SK-N-SH treated with all-trans-retinoic acid at 6 μM for 48 hours (cell line): ENCODE results near the gene SLAMF1.

Experiments
- ATAC-seq: fragments of 200-7000 bp; cut with Tn5 transposase; 3 replicates; pipeline ENCODE4 v1.9.1; 2020; ENCODE audit warnings: mild to moderate bottlenecking, moderate library complexity
- CREB5 ChIP-seq: fragments of 250-450 bp; sonication (Bioruptor Pico); IDR thresholded peaks from 2 replicates; pipeline ENCODE4 v1.5.1; 2020; ENCODE audit warnings: low read depth, mild to moderate bottlenecking, moderate library complexity
- GLIS3 ChIP-seq: fragments of 250-450 bp; sonication (Bioruptor Pico); IDR thresholded peaks from 2 replicates; pipeline ENCODE4 v1.5.0; 2020; ENCODE audit warnings: mild to moderate bottlenecking, moderate library complexity
- ISL1 ChIP-seq: fragments of 250-450 bp; sonication (Bioruptor Pico); IDR thresholded peaks from 2 replicates; pipeline ENCODE4 v2.1.2; 2022; ENCODE audit warnings: mild to moderate bottlenecking, moderate library complexity
- OSR1 ChIP-seq: fragments of 250-450 bp; sonication (Bioruptor Pico); IDR thresholded peaks from 2 replicates; pipeline ENCODE4 v1.8.0; 2022; ENCODE audit warnings: moderate library complexity, mild to moderate bottlenecking, inconsistent platforms
- PATZ1 ChIP-seq: fragments of 250-450 bp; sonication (Bioruptor Pico); IDR thresholded peaks from 2 replicates; pipeline ENCODE4 v1.8.0; 2020; ENCODE audit warnings: mild to moderate bottlenecking, moderate library complexity, borderline replicate concordance
- POU6F1 ChIP-seq: fragments of 250-450 bp; sonication (Bioruptor Pico); IDR thresholded peaks from 2 replicates; pipeline ENCODE4 v1.8.0; 2021; ENCODE audit warnings: low read depth, mild to moderate bottlenecking, moderate library complexity, borderline replicate concordance
- PPARA ChIP-seq: fragments of 250-450 bp; sonication (Bioruptor Pico); IDR thresholded peaks from 2 replicates; pipeline ENCODE4 v1.5.0; 2020; ENCODE audit warnings: mild to moderate bottlenecking, borderline replicate concordance
- RARB ChIP-seq: fragments of 250-450 bp; sonication (Bioruptor Pico); IDR thresholded peaks from 2 replicates; pipeline ENCODE4 v1.8.0; 2021; ENCODE audit warnings: mild to moderate bottlenecking, moderate library complexity
- SNAI2 ChIP-seq: fragments of 250-450 bp; sonication (Bioruptor Pico); IDR thresholded peaks from 2 replicates; pipeline ENCODE4 v1.5.0; 2020; ENCODE audit warnings: mild to moderate bottlenecking, moderate library complexity
- TOX ChIP-seq: fragments of 250-450 bp; sonication (Bioruptor Pico); IDR thresholded peaks from 2 replicates; pipeline ENCODE4 v1.8.0; 2021; ENCODE audit warnings: mild to moderate bottlenecking, moderate library complexity, borderline replicate concordance
- ZC3H10 ChIP-seq: fragments of 250-450 bp; sonication (Bioruptor Pico); IDR thresholded peaks from 2 replicates; pipeline ENCODE4 v1.5.1; 2021; ENCODE audit warnings: mild to moderate bottlenecking, moderate library complexity
- ZFP3 ChIP-seq: fragments of 250-450 bp; sonication (Bioruptor Pico); IDR thresholded peaks from 2 replicates; pipeline ENCODE4 v1.5.0; 2020; ENCODE audit warnings: mild to moderate bottlenecking, moderate library complexity
- ZFP30 ChIP-seq: fragments of 450-650 bp; formaldehyde crosslinking; IDR thresholded peaks from 2 replicates; pipeline ENCODE4 v1.5.0; 2022; ENCODE audit warnings: mild to moderate bottlenecking, moderate library complexity
- ZNF565 ChIP-seq: fragments of 450-650 bp; formaldehyde crosslinking; conservative IDR thresholded peaks from 2 replicates; pipeline ENCODE4 v1.5.0; 2020; ENCODE audit warnings: low read depth, mild to moderate bottlenecking, moderate library complexity
- ZNF70 ChIP-seq: fragments of 450-650 bp; formaldehyde crosslinking; IDR thresholded peaks from 2 replicates; pipeline ENCODE4 v1.5.0; 2020; ENCODE audit warnings: mild to moderate bottlenecking, moderate library complexity
- ZNF8 ChIP-seq: fragments of 450-650 bp; formaldehyde crosslinking; IDR thresholded peaks from 2 replicates; pipeline ENCODE4 v1.5.0; 2020; ENCODE audit warnings: mild to moderate bottlenecking, moderate library complexity
- TF ChIP-seq, protein P1 (sequence below): fragments of 250-450 bp; sonication (Bioruptor Pico); IDR thresholded peaks from 2 replicates; pipeline ENCODE4 v1.5.1; 2021; ENCODE audit warnings: mild to moderate bottlenecking, moderate library complexity
- TF ChIP-seq, protein P2 (sequence below): fragments of 250-450 bp; sonication (Bioruptor Pico); IDR thresholded peaks from 2 replicates; pipeline ENCODE4 v1.5.0; 2020; ENCODE audit warnings: mild to moderate bottlenecking, moderate library complexity

The SLAMF1 gene

DNA sequence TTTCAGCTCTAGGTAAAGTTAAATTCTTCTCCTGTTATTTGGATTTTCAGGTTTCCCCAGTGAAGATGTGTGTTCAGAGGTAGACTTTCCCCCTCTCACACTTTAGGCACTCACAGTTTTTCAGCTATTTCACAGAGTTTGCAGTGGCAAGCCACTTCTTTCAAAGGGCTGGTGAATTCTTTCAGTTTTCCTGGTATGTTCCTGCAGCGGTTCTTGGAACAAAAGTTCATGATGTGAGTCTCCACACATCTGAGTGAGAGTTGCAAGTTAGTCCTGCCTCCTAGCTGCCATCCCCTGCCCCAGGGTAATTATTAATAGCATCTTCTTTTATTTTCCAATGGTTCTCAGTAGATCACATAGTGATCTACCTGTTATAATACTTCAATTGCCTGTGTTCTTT, 40.2 kb downstream of the SLAMF1 start:
- no peak for ATAC-seq
- TF ChIP-seq GLIS3 (no peak), PPARA (CRISPR knock-in tag) (no peak), RARB (CRISPR knock-in tag) (no peak), POU6F1 (no peak)
- TF ChIP-seq, protein P1, sequence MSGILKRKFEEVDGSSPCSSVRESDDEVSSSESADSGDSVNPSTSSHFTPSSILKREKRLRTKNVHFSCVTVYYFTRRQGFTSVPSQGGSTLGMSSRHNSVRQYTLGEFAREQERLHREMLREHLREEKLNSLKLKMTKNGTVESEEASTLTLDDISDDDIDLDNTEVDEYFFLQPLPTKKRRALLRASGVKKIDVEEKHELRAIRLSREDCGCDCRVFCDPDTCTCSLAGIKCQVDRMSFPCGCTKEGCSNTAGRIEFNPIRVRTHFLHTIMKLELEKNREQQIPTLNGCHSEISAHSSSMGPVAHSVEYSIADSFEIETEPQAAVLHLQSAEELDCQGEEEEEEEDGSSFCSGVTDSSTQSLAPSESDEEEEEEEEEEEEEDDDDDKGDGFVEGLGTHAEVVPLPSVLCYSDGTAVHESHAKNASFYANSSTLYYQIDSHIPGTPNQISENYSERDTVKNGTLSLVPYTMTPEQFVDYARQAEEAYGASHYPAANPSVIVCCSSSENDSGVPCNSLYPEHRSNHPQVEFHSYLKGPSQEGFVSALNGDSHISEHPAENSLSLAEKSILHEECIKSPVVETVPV, result no peak

DNA sequence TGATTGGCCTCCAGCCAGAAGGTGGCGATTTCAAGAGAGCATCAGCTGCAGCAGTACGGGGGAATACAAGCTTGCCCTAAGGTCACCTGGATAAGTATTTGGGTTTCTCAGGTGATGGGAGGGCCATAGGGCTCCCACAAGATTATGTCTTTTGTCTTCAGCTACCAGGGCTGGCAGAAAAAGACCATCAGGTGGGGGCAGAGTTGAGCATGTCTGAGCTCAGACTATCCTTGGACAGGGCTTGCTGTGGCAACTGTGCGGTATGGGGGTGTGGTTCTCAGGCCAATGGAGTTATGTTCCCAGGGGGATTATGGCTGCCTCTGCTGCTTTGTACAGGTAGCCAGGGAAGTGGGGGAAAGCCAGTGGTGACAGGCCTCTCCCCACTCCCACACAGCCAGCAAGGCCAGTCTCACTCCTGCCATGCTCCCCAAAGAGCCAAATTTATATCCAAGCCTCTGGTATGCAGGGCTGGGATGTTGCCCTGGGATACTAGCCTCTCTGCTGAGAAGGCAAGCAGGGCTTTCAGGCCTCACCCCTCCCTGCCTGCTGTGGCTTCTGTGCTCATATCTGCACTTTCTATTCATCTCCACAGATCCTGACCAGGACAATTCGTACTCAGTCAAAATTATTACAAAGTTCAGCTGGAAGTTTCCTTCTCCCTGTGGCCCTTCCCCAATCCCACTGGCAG, 40.9 kb downstream of the SLAMF1 start:
- TF ChIP-seq SNAI2, result no peak
- TF ChIP-seq POU6F1, result no peak
- TF ChIP-seq, protein P2, sequence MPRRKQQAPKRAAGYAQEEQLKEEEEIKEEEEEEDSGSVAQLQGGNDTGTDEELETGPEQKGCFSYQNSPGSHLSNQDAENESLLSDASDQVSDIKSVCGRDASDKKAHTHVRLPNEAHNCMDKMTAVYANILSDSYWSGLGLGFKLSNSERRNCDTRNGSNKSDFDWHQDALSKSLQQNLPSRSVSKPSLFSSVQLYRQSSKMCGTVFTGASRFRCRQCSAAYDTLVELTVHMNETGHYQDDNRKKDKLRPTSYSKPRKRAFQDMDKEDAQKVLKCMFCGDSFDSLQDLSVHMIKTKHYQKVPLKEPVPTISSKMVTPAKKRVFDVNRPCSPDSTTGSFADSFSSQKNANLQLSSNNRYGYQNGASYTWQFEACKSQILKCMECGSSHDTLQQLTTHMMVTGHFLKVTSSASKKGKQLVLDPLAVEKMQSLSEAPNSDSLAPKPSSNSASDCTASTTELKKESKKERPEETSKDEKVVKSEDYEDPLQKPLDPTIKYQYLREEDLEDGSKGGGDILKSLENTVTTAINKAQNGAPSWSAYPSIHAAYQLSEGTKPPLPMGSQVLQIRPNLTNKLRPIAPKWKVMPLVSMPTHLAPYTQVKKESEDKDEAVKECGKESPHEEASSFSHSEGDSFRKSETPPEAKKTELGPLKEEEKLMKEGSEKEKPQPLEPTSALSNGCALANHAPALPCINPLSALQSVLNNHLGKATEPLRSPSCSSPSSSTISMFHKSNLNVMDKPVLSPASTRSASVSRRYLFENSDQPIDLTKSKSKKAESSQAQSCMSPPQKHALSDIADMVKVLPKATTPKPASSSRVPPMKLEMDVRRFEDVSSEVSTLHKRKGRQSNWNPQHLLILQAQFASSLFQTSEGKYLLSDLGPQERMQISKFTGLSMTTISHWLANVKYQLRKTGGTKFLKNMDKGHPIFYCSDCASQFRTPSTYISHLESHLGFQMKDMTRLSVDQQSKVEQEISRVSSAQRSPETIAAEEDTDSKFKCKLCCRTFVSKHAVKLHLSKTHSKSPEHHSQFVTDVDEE (CRISPR knock-in tag), result no peak
- no peak for TF ChIP-seq ZNF8 (CRISPR knock-in tag)
- TF ChIP-seq ISL1, result no peak
- TF ChIP-seq, protein P1, result no peak
- TF ChIP-seq ZC3H10 (CRISPR knock-in tag), result no peak
- TF ChIP-seq ZNF70, result no peak
- no peak for TF ChIP-seq OSR1 (CRISPR knock-in tag)
- no peak for TF ChIP-seq GLIS3
- TF ChIP-seq ZFP3 (CRISPR knock-in tag), result no peak
- no peak for TF ChIP-seq ZNF565 (CRISPR knock-in tag)
- no peak for TF ChIP-seq ZFP30 (CRISPR knock-in tag)
- no peak for TF ChIP-seq CREB5 (CRISPR knock-in tag)
- TF ChIP-seq PATZ1, result no peak
- TF ChIP-seq TOX (CRISPR knock-in tag), result no peak
- no peak for TF ChIP-seq PPARA (CRISPR knock-in tag)

More for the DNA sequence above, 40.9 kb downstream of the SLAMF1 start:
- ATAC-seq, result no peak
